Keratinocyte (primary cell): Measurements from ENCODE around the gene FABP3. TPM values are rescaled to one million over a fixed set of nuclear protein-coding genes. Genes with fewer than 3 reads are reported as not detected.

ENCODE experiments used
- DNase-seq: peaks from one replicate; pipeline ENCODE4 v3.0.0-alpha.2; 2011; ENCODE audit warnings: low read depth, missing footprints, low spot score
- FAIRE-seq: peaks from 2 replicates; lab custom pipeline; 2011; peaks lifted over from hg19 to GRCh38; lab: Jason Lieb, UNC
- H2AFZ ChIP-seq: 2 replicates; pipeline ENCODE4 v1.6.0; 2012; ENCODE audit warnings: low read length, control low read depth, inconsistent platforms; ENCODE audit not compliant: control insufficient read depth
- H3K27ac ChIP-seq: 2 replicates; pipeline ENCODE4 v1.5.1; 2011; ENCODE audit warnings: low read length; ENCODE audit not compliant: control insufficient read depth, insufficient read depth
- H3K27me3 ChIP-seq: 3 replicates; pipeline ENCODE4 v1.6.0; 2011; ENCODE audit warnings: low read length; ENCODE audit not compliant: control insufficient read depth, insufficient read depth; ENCODE audit errors: extremely low read depth
- H3K36me3 ChIP-seq, 2 experiments: 2 replicates in 1 of 2; 3 replicates in 1 of 2; pipeline ENCODE4 v1.5.1; 2011; ENCODE audit warnings: low read length in 2 of 2, mild to moderate bottlenecking in 1 of 2; ENCODE audit not compliant: control insufficient read depth in 2 of 2, insufficient read depth in 2 of 2; ENCODE audit errors: extremely low read depth in 1 of 2
- H3K4me1 ChIP-seq: 3 replicates; pipeline ENCODE4 v1.5.1; 2011; ENCODE audit warnings: low read length; ENCODE audit not compliant: control insufficient read depth, insufficient read depth; ENCODE audit errors: extremely low read depth
- H3K4me2 ChIP-seq: 3 replicates; pipeline ENCODE4 v1.6.0; 2011; ENCODE audit warnings: low read depth, low read length; ENCODE audit not compliant: control insufficient read depth, insufficient read depth; ENCODE audit errors: extremely low read depth
- H3K4me3 ChIP-seq, 3 experiments: fragments of 200-600 bp in 1 of 3; sonication (generic) in 1 of 3; 2 replicates in 2 of 3; 3 replicates in 1 of 3; pipeline ENCODE4 v1.5.1; 2011 to 2016; ENCODE audit warnings: low read length in 3 of 3, mild to moderate bottlenecking in 3 of 3, control low read depth in 2 of 3, inconsistent platforms in 1 of 3, low read depth in 1 of 3, mixed read lengths in 1 of 3, mixed run types in 1 of 3, moderate library complexity in 1 of 3; ENCODE audit not compliant: control insufficient read depth in 2 of 3, insufficient read depth in 2 of 3; ENCODE audit errors: extremely low read depth in 1 of 3
- H3K79me2 ChIP-seq: 2 replicates; pipeline ENCODE4 v1.6.0; 2012; ENCODE audit warnings: low read length; ENCODE audit not compliant: control insufficient read depth, insufficient read depth
- H3K9ac ChIP-seq: 3 replicates; pipeline ENCODE4 v1.6.0; 2011; ENCODE audit warnings: low read length; ENCODE audit not compliant: control insufficient read depth, insufficient read depth; ENCODE audit errors: extremely low read depth
- H3K9me1 ChIP-seq: 3 replicates; pipeline ENCODE4 v1.6.0; 2011; ENCODE audit warnings: low read length; ENCODE audit not compliant: control insufficient read depth, insufficient read depth; ENCODE audit errors: extremely low read depth
- H3K9me3 ChIP-seq: 2 replicates; pipeline ENCODE4 v1.5.1; 2012; ENCODE audit warnings: low read depth, low read length; ENCODE audit not compliant: control insufficient read depth
- H4K20me1 ChIP-seq: 3 replicates; pipeline ENCODE4 v1.6.0; 2011; ENCODE audit warnings: low read length; ENCODE audit not compliant: control insufficient read depth, insufficient read depth; ENCODE audit errors: extremely low read depth
- CTCF ChIP-seq, 3 experiments: IDR thresholded peaks in 1 of 3; conservative IDR thresholded peaks in 1 of 3; optimal IDR thresholded peaks in 1 of 3; 2 replicates in 2 of 3; 3 replicates in 1 of 3; pipeline versions ENCODE3 to v1.5.1; 2011; ENCODE audit warnings: low read length in 3 of 3, mild to moderate bottlenecking in 3 of 3, moderate library complexity in 2 of 3, control low read depth in 1 of 3, inconsistent platforms in 1 of 3; ENCODE audit not compliant: insufficient read depth in 2 of 3; ENCODE audit errors: extremely low read depth in 1 of 3
- EZH2 ChIP-seq: IDR thresholded peaks from one replicate; pipeline ENCODE4 v1.6.1; 2012; ENCODE audit warnings: inconsistent platforms, mild to moderate bottlenecking, low read length, moderate library complexity
- dilution Hi-C: fragments of 300-500 bp; cut with MboI; formaldehyde crosslinking; loops from one replicate; pipeline ENCODE4 v1.7.0; 2020; ENCODE audit warnings: low sequenced_read_pairs; ENCODE audit not compliant: extremely low pct_ligation_motif_present
- polyA plus RNA-seq, 5 experiments: library from polyadenylated mRNA; depleted of rRNA in 3 of 5; stranded (reverse) in 3 of 5; stranded (forward) in 1 of 5; unstranded in 1 of 5; fragments of >200 nt; gene quantifications; 1 replicate in 1 of 5; 2 replicates in 3 of 5; 3 replicates in 1 of 5; pipeline versions ENCODE4 v1.2.1 to v1.2.3, GENCODE V29; 2011 to 2012; ENCODE audit warnings: missing spikeins in 2 of 5, low read depth in 1 of 5, low replicate concordance in 1 of 5

The FABP3 gene
- polyA plus RNA-seq, 1 donor (not counting 4 experiments of a cell fraction or from before 2014, with no cell fraction given) = 0.59 TPM

- Histone ChIP-seq H3K4me1 (no peaks in the 10 kb centered on the region), H3K36me3 (no peaks in the 10 kb centered on the region), H3K79me2 (no peaks in the 10 kb centered on the region), H3K9ac (no peak overlapping the region), H3K27ac (no peak overlapping the region), H4K20me1 (no peaks in the 10 kb centered on the region), H3K4me3 (no peak overlapping the region), H3K9me3 (no peaks in the 10 kb centered on the region), H3K4me2 (no peak overlapping the region), H3K27me3 (no peaks in the 10 kb centered on the region), H2AFZ (no peak overlapping the region), H3K9me1 (no peaks in the 10 kb centered on the region)
- DNase-seq (no peak), FAIRE-seq (no peak)
- dilution Hi-C loops = no loop called here
- TF ChIP-seq CTCF (optimal IDR thresholded peaks at IDR 0.05 in 1 of 3, IDR thresholded peaks at IDR 0.05 in 1 of 3, conservative IDR thresholded peaks at IDR 0.05 in 1 of 3; ENCODE audit: extremely low read depth in 1 of 3, insufficient read depth in 2 of 3, low read length in 3 of 3) (no peak), EZH2 (no peak)
Observed at GRCh38 chr1:31380181-31380580, 7.3 kb upstream of the FABP3 start.

- dilution Hi-C loops = no loop called here
- Histone ChIP-seq H3K36me3 (no peaks in the 10 kb centered on the region), H4K20me1 (no peaks in the 10 kb centered on the region), H3K9me1 (no peaks in the 10 kb centered on the region), H2AFZ (no peak overlapping the region), H3K27ac (no peak overlapping the region), H3K27me3 (no peaks in the 10 kb centered on the region), H3K4me3 (no peak overlapping the region), H3K79me2 (no peaks in the 10 kb centered on the region), H3K9ac (no peak overlapping the region), H3K9me3 (no peaks in the 10 kb centered on the region), H3K4me1 (peaks cover 14% of the 10 kb centered on the region), H3K4me2 (no peak overlapping the region)
- TF ChIP-seq CTCF (optimal IDR thresholded peaks at IDR 0.05 in 1 of 3, IDR thresholded peaks at IDR 0.05 in 1 of 3, conservative IDR thresholded peaks at IDR 0.05 in 1 of 3; ENCODE audit: extremely low read depth in 1 of 3, insufficient read depth in 2 of 3, low read length in 3 of 3) (no peak), EZH2 (no peak)
- FAIRE-seq (no peak), DNase-seq (no peak)
Observed at GRCh38 chr1:31378001-31378400, 5.1 kb upstream of the FABP3 start.
